HG03460 (cell line): ENCODE data around the gene SRGAP3.

Experiments used
- ATAC-seq: cut with Tn5 transposase; IDR thresholded peaks from one replicate; pipeline ENCODE4 v1.9.1; 2021; ENCODE audit not compliant: unreplicated experiment

SRGAP3 gene

DNA sequence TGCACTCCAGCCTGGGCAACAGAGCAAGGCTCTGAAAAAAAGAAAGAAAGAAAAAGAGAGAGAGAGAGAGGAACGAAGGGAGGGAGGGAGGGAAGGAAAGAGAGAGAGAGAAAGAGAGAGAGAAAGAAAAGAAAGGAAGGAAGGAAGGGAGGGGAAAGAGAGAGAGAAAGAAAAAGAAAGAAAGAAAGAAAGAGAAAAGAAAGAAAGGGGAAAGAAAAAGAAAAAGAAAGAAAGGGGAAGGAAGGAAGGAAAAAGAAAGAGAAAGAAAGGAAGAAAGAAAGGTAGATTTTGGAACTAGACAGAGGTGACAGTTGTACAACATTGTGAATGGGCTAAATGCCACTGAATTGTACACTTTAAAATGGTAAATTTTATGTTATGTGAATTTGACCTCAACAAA is 5.3 kb upstream of the SRGAP3 start:
- ATAC-seq: no peak

DNA sequence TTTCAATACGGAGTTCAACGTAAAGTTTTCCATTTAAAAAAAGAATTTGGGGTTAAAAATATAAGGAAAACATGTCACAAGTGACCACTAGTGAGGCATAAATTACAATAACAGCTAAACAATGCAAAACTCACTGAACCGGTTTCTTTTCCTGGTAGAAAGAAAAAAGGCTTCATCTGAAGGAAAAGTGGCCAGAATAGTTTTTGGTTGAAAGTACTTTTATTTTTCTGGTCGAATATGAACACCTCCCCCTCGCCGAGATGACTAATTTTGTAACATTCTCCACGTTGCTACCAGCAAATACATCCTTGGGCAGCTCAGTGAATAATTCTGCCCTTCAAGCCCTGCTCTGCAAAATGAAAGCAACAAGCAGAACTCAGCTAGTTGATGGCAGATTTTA is 3.9 kb upstream of the SRGAP3 start:
- no peak for ATAC-seq

GRCh38 chr3:9251055-9251786 is 1.8 kb upstream of the SRGAP3 start:
- no peak for ATAC-seq

GRCh38 chr3:9250236-9250635 is 790 bp upstream of the SRGAP3 start:
- ATAC-seq: no peak

GRCh38 chr3:9248522-9249271 is 749 bp downstream of the SRGAP3 start:
- ATAC-seq: no peak

DNA sequence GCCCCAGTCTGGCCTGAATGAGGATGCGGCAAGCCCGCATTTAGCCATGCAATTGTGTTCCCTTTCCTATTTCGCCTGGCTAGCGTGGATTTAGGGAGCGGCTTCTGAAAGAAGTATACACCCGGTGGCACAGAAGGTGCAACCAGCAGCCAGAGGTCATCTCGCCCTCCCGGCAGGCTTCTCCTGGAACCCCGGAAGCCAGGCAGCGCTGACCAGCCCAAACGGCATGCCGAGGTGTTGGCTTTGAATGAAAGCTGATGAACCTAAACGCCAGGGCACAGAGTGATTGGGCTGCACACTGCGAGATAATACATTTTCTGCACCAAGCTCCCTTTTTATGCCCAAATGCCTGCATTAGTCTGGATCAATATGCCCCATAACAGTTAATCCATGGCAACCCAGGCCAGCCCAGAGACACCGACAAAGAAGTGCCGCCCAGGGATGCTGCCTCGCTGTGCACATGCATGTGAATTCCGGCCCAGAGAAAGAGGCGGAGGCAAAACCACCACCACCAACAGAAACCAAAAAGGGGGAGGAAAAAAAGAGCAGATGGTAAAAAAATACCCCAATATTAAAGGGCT is 1.4 kb downstream of the SRGAP3 start:
- no peak for ATAC-seq

DNA sequence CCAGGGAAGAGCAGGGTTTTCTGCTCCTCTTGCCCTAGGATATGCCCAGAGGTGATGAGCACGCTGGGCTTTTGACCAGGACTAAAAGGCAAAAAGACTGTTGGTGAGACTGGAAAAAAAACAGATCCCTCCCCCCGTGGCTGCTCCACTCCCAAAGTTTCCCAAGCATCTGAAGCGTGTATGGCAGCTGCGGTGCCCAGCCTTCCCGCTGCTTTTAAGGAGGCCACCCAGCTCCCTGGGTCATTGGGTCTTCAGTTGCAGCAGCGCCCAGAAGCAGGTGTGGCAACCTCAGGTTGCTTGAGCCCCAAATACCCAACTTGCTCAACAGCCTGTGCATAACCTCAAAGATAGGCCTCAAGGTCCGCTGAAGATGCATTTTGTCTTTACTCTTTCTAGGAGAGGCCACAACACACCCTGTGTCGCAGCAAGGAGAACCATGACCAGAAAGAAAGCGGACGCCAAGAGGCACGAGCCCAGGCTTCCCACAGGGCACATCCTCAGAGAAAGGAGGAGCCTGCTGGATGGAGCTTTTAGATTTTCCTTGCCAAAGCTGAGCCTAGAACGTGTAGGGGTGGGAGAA is 2.0 kb downstream of the SRGAP3 start:
- no peak for ATAC-seq

DNA sequence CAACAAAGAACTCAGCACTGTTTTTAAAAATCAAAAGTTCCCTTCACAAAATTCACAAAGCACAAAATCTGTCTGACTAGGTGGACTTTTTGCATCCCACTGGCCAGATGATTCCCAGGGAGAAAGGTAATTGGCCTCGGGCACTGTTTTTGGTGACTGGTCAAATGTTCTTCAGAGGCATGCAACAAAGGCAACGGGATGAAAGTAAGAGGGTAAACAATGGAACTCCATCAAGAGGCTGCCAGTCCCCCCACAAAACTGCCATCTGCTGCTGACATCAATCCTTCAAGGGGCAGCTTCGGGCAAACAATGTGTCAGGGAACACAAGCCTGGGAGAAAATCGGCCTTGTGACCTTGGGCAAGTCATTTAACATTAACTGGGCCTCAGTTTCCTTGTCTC is 3.3 kb downstream of the SRGAP3 start:
- ATAC-seq: no peak

DNA sequence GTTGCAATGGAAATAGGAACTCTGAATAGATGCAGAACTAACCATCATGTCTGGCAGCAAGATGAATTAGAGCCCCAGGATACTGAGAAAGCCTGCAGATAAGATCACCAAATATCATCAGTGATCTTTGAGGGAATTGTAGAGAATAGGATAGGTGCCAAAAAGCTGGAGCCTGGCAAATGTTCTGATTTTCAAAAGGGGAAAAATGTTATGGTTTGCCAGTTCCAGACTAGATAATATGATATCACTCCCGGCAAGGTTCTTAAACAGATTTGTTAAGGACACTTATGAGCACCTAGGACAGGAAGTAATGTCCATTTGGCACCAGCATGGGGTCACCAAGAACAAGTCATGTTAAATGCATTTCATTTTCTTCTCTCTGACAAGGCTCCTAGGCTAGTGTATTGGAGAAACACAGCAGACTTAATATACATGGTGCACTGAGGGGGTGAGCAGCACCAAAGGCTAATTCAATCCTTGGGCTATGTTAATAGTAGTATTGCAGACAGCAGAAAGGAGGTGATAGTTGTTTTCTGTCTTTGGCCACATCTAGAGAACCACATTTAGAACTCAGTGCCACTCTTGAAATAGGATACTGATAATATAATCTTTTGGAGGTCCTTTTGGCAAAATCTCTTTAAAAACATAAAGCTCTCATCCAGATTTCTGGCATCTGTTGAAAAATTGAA is 4.8 kb downstream of the SRGAP3 start:
- ATAC-seq: no peak

DNA sequence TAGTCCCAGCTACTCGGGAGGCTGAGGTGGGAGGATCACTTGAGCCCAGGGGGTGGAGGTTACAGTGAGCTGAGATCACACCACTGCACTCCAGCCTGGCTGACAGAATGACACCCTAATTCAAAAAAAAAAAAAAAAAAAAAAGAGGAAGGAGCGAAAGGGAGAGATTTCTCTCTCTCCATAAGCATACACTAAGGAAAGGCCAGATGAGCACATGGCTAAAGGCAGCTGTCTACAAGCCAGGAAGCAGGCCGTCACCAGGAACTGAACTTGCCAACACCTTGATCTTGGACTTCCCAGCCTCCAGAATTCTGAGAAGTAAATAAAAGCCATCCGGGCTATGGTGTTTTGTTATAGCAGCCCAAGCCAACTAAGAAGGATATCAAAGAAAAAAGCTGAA is 7.5 kb downstream of the SRGAP3 start:
- ATAC-seq: no peak

DNA sequence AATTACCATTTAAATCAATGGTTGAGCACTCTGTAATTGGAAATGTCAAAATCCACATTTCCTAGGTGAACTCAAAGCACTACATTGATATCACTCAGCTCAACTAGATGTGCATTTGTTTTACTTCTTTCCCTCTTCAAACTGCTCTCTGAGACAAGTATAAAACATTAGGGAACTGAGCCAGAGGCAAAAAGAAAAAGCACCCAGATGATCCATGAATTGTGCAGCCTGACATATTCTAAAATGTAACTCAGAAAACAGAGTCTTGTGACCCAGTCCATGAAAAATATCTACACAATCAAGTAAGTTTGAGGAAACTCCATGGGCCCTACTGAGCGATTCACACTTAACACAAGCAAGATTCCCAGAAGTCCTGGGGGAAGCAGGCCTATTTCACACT is 9.8 kb downstream of the SRGAP3 start:
- no peak for ATAC-seq

DNA sequence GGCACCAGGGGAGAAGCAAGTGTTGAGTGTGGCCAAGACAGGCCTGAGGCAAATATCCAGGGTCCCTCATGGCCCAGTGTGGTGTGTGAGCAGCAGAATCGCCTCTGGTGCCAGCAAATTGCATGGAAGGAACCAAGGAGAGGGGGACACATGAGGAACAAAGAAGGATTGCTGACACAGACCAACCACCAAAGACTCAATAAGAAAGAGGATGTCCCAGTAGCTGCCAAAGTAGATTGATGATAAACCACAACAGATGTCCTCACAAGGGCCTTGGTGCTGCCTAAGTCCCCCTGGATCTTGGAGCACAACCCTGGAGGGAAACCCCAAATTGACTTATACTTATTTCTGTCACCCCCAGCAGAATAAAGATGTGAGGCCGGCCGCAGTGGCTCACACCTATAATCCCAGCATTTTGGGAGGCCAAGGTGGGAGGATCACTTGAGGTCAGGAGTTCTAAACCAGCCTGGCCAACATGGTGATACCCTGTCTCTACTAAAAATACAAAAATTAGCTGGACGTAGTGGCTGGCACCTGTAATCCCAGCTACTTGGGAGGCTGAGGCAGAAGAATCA is 10.6 kb downstream of the SRGAP3 start:
- no peak for ATAC-seq

GRCh38 chr3:9238276-9238675 is 11.2 kb downstream of the SRGAP3 start:
- ATAC-seq: no peak

DNA sequence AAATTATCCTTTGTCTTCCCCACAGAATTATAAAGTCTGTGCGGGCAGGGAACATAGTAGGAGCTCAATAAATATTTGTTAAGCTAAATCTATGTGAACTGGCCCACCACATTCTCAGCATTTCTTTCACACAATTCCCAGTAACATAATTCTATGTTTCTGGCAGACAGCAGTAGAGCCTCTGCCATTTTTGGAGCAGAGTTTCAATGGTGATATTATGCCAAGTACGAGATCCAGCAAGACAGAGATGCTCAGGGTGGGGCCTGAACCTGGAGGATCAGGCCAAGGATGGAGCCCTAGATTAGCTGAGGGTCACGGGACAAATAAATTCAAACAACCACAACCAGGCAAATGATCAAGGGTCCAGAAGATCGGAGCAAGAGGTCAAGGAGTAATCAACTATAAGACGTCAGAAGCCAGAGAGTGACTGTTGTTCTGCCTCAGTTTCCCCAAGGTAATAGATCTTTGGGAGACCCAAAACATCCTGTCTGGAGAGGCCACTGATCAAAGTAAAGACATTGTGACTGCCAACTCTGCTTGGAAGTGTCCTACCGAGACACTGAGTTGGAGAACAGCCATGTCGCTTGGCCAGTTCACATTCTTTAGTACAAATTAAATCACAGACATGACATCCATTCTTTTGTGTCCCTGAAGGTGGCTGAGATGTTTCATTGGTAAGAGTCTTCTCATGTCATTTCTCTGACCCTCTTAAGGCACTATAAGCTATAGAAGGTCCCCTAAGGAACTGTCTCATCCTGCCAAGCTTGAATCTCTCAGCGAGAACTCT is 15.4 kb downstream of the SRGAP3 start:
- ATAC-seq: no peak

GRCh38 chr3:9233101-9233500 is 16.3 kb downstream of the SRGAP3 start:
- no peak for ATAC-seq

GRCh38 chr3:9231937-9232336 is 17.5 kb downstream of the SRGAP3 start:
- ATAC-seq: no peak

DNA sequence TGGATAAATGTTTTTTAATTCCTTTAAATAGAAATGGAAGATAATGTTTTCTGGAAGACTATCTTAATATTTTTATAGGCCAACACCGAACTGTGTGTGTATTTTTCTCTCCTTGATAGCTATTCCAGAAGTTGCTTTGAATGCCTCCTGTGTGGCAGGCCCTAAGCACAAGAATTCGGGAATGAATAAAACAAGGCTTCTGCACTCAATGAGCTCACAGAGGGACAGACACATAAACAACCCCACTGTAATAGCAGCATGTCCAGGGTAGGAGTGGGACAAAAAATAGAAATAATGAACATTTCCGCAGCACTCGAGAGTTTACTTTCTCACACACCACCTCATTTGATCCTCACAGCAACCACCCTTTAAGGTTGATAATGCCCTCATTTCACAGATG is 18.0 kb downstream of the SRGAP3 start:
- ATAC-seq: no peak

GRCh38 chr3:9231006-9231405 is 18.4 kb downstream of the SRGAP3 start:
- no peak for ATAC-seq

GRCh38 chr3:9230596-9230995 is 18.9 kb downstream of the SRGAP3 start:
- no peak for ATAC-seq

- no peak for ATAC-seq
These were observed 19.6 kb downstream of the SRGAP3 start for GRCh38 chr3:9229879-9230278.
